H1 (cell line): Measurements from ENCODE around the gene USP10. TPM values are rescaled to one million over a fixed set of nuclear protein-coding genes. Genes with fewer than 3 reads are reported as not detected.

Source experiments
- CTCF ChIA-PET: fragments of 300-600 bp; sonication (Branson Sonifier 250); formaldehyde crosslinking; loops from one replicate; lab custom pipeline; 2021; ENCODE audit not compliant: partially characterized antibody; lab: Charles Lee
- POLR2A ChIA-PET: fragments of 300-600 bp; sonication (Branson Sonifier 250); formaldehyde crosslinking; loops from one replicate; lab custom pipeline; 2021; ENCODE audit warnings: inconsistent platforms; ENCODE audit not compliant: partially characterized antibody; lab: Charles Lee
- DNase-seq, 2 experiments: peaks; one replicate each; pipeline versions ENCODE4 v3.0.0 to v3.0.0-alpha.2; 2010 to 2022; ENCODE audit warnings: low spot score in 2 of 2, low read depth in 1 of 2, mixed read lengths in 1 of 2
- FAIRE-seq: peaks from 2 replicates; lab custom pipeline; 2011; peaks lifted over from hg19 to GRCh38; lab: Jason Lieb, UNC
- H2AFZ ChIP-seq: 2 replicates; pipeline ENCODE4 v1.8.1; 2012; ENCODE audit warnings: low read length, inconsistent platforms
- H2AK5ac ChIP-seq: 2 replicates; pipeline ENCODE4 v1.6.1; 2013; ENCODE audit warnings: low read depth, low read length
- H2BK120ac ChIP-seq: replicated peaks from 2 replicates; pipeline ENCODE3; 2013; ENCODE audit warnings: low read depth, low read length, inconsistent platforms
- H2BK12ac ChIP-seq: 2 replicates; pipeline ENCODE4 v1.6.1; 2013; ENCODE audit warnings: low read depth, low read length
- H2BK15ac ChIP-seq: 2 replicates; pipeline ENCODE4 v1.6.1; 2013; ENCODE audit warnings: low read length
- H2BK20ac ChIP-seq: 2 replicates; pipeline ENCODE4 v1.6.1; 2013; ENCODE audit warnings: low read length
- H2BK5ac ChIP-seq: 2 replicates; pipeline ENCODE4 v1.6.1; 2013; ENCODE audit warnings: low read depth, low read length
- H3K14ac ChIP-seq: 2 replicates; pipeline ENCODE4 v1.6.1; 2013; ENCODE audit warnings: inconsistent platforms; ENCODE audit not compliant: insufficient read length
- H3K18ac ChIP-seq: 2 replicates; pipeline ENCODE4 v1.6.1; 2013; ENCODE audit warnings: low read length; ENCODE audit errors: extremely low read depth
- H3K23ac ChIP-seq: 2 replicates; pipeline ENCODE4 v1.6.1; 2013; ENCODE audit warnings: inconsistent platforms; ENCODE audit not compliant: insufficient read length
- H3K23me2 ChIP-seq: 2 replicates; pipeline ENCODE4 v1.6.1; 2013; ENCODE audit warnings: low read depth, low read length
- H3K27ac ChIP-seq: 2 replicates; pipeline ENCODE4 v1.6.1; 2011; ENCODE audit warnings: low read depth, low read length, inconsistent platforms
- H3K27me3 ChIP-seq, 4 experiments: replicated peaks in 1 of 4; 1 replicate in 1 of 4; 2 replicates in 3 of 4; pipeline versions ENCODE4 v1.6.1 to v1.8.1; 2011 to 2013; ENCODE audit warnings: low read length in 3 of 4, mild to moderate bottlenecking in 3 of 4, inconsistent platforms in 2 of 4, mixed read lengths in 2 of 4, moderate library complexity in 1 of 4; ENCODE audit not compliant: control insufficient read depth in 3 of 4, insufficient read depth in 3 of 4; ENCODE audit errors: extremely low read depth in 1 of 4
- H3K36me3 ChIP-seq, 4 experiments: 2 replicates each; pipeline versions ENCODE4 v1.6.1 to v1.8.1; 2011 to 2013; ENCODE audit warnings: mild to moderate bottlenecking in 4 of 4, low read length in 3 of 4, moderate library complexity in 2 of 4, control low read depth in 1 of 4, inconsistent platforms in 1 of 4; ENCODE audit not compliant: insufficient read depth in 4 of 4, control insufficient read depth in 2 of 4
- H3K4ac ChIP-seq: replicated peaks from 2 replicates; pipeline ENCODE3; 2013; ENCODE audit warnings: low read length, low read depth, mixed read lengths, inconsistent platforms; ENCODE audit not compliant: insufficient read length
- H3K4me1 ChIP-seq, 4 experiments: replicated peaks in 1 of 4; 1 replicate in 1 of 4; 2 replicates in 3 of 4; pipeline versions ENCODE4 v1.6.1 to v1.8.1; 2011 to 2013; ENCODE audit warnings: low read length in 3 of 4, inconsistent platforms in 2 of 4, mixed read lengths in 1 of 4; ENCODE audit not compliant: insufficient read depth in 4 of 4, control insufficient read depth in 3 of 4
- H3K4me2 ChIP-seq, 2 experiments: 2 replicates each; pipeline versions ENCODE4 v1.6.1 to v1.8.1; 2011 to 2013; ENCODE audit warnings: low read depth in 2 of 2, low read length in 2 of 2, control low read depth in 1 of 2, inconsistent platforms in 1 of 2, mild to moderate bottlenecking in 1 of 2; ENCODE audit not compliant: insufficient read depth in 1 of 2
- H3K4me3 ChIP-seq, 4 experiments: fragments of 200-600, 300-600 bp in 1 of 4; sonication (generic), shearing (Covaris generic), sonication (Bioruptor Twin) in 1 of 4; 2 replicates each; pipeline versions ENCODE4 v1.5.1 to v1.8.1; 2011 to 2016; ENCODE audit warnings: low read length in 4 of 4, low read depth in 3 of 4, control low read depth in 2 of 4, inconsistent platforms in 2 of 4, mild to moderate bottlenecking in 2 of 4, mixed read lengths in 1 of 4, moderate library complexity in 1 of 4; ENCODE audit not compliant: insufficient read depth in 2 of 4; ENCODE audit errors: extremely low read depth in 1 of 4
- H3K56ac ChIP-seq: replicated peaks from 2 replicates; pipeline ENCODE3; 2013; ENCODE audit warnings: low read depth, mild to moderate bottlenecking, mixed read lengths, low read length, inconsistent platforms; ENCODE audit not compliant: insufficient read length
- H3K79me1 ChIP-seq: 2 replicates; pipeline ENCODE4 v1.6.1; 2013; ENCODE audit warnings: low read depth, low read length, control low read depth
- H3K79me2 ChIP-seq, 2 experiments: 2 replicates each; pipeline versions ENCODE4 v1.6.1 to v1.8.1; 2012 to 2013; ENCODE audit warnings: low read length in 2 of 2, mild to moderate bottlenecking in 2 of 2, inconsistent platforms in 1 of 2; ENCODE audit not compliant: insufficient read depth in 2 of 2, control insufficient read depth in 1 of 2
- H3K9ac ChIP-seq, 4 experiments: replicated peaks in 1 of 4; 1 replicate in 1 of 4; 2 replicates in 3 of 4; pipeline versions ENCODE4 v1.6.1 to v1.8.1; 2011 to 2013; ENCODE audit warnings: low read depth in 3 of 4, low read length in 3 of 4, control low read depth in 2 of 4, mild to moderate bottlenecking in 2 of 4, moderate library complexity in 2 of 4, inconsistent platforms in 1 of 4; ENCODE audit errors: extremely low read depth in 1 of 4
- H3K9me3 ChIP-seq, 2 experiments: 2 replicates each; pipeline versions ENCODE4 v1.6.1 to v1.8.1; 2012 to 2013; ENCODE audit warnings: mild to moderate bottlenecking in 2 of 2, moderate library complexity in 2 of 2, control low read depth in 1 of 2, inconsistent platforms in 1 of 2, low read depth in 1 of 2, low read length in 1 of 2, mixed read lengths in 1 of 2; ENCODE audit not compliant: insufficient read depth in 2 of 2
- H4K20me1 ChIP-seq, 2 experiments: replicated peaks in 1 of 2; 2 replicates each; pipeline versions ENCODE3 to v1.8.1; 2011 to 2013; ENCODE audit warnings: inconsistent platforms in 2 of 2, low read length in 2 of 2, mild to moderate bottlenecking in 1 of 2; ENCODE audit not compliant: insufficient read depth in 2 of 2, control insufficient read depth in 1 of 2
- H4K5ac ChIP-seq: 2 replicates; pipeline ENCODE4 v1.6.1; 2013; ENCODE audit warnings: low read length, low read depth, mixed read lengths, inconsistent platforms; ENCODE audit not compliant: insufficient read length
- H4K8ac ChIP-seq: 2 replicates; pipeline ENCODE4 v1.8.0; 2013; ENCODE audit warnings: mild to moderate bottlenecking, moderate library complexity, low read length, inconsistent platforms; ENCODE audit not compliant: insufficient read depth; ENCODE audit errors: extremely low read depth
- H4K91ac ChIP-seq: replicated peaks from 2 replicates; pipeline ENCODE3; 2013; ENCODE audit warnings: low read length, mixed read lengths, inconsistent platforms; ENCODE audit not compliant: insufficient read length
- GTF2F1 ChIP-seq: IDR thresholded peaks from 2 replicates; pipeline ENCODE4 v1.6.1; 2012; ENCODE audit warnings: low read depth, low read length, improper control_type of control experiment, borderline replicate concordance
- WGBS, 2 experiments: shearing (Covaris generic) in 1 of 2; methylation state at CpG; one replicate each; pipeline versions ENCODE4 v1.1.6 to v1.1.7; 2013 to 2015; ENCODE audit warnings: low lambda C conversion rate in 2 of 2, mixed read lengths in 2 of 2, inconsistent platforms in 1 of 2, low coverage in 1 of 2, missing lambda C conversion rate in 1 of 2; ENCODE audit not compliant: insufficient replicate concordance in 2 of 2, insufficient coverage in 1 of 2, insufficient read length in 1 of 2; ENCODE audit errors: extremely low coverage in 1 of 2, missing lambda C conversion rate in 1 of 2; 5-methylcytosine and 5-hydroxymethylcytosine counted together
- polyA plus RNA-seq, 7 experiments: library from polyadenylated mRNA; depleted of rRNA in 3 of 7; stranded (reverse) in 5 of 7; unstranded in 2 of 7; fragments of >200 nt in 5 of 7; fragments of 200-250 nt in 2 of 7; gene quantifications; 1 replicate in 5 of 7; 2 replicates in 1 of 7; 4 replicates in 1 of 7; pipeline versions ENCODE4 v1.2.1 to v1.2.3, GENCODE V29; 2011 to 2013; ENCODE audit warnings: missing spikeins in 2 of 7, mixed read lengths in 2 of 7
- total RNA-seq: library from RNA; stranded (reverse); fragmentation: NEBNext Ultra II Directional; extraction: Animal tissue kit (Norgen Biotek cat#: 25700); gene quantifications from 2 replicates; pipeline ENCODE4 v1.2.1, GENCODE V29; 2021

Gene USP10
- total and polyA plus RNA-seq, 2 of the 8 experiments (the other 6 are each of a cell fraction or from before 2014, with no cell fraction given): 171 to 195 TPM

GRCh38 chr16:84680843-84681629, 18.8 kb upstream of the USP10 start:
- POLR2A ChIA-PET: interaction anchor here (0.8 to 1.2 kb wide), 2 partner anchors 20 to 44 kb away, joined by 3 read pairs; no protein-coding TSS in a partner anchor
- no peak for TF ChIP-seq GTF2F1

More at GRCh38 chr16:84680843-84681629, 18.8 kb upstream of the USP10 start:
- Histone ChIP-seq H4K91ac (no peak overlapping the region), H2BK5ac (no peak overlapping the region), H3K79me2 (no peaks in the 10 kb centered on the region), H3K4me2 (no peak overlapping the region), H3K9ac (no peak overlapping the region), H3K4me1 (peaks cover 0 to 19% (median 8%) of the 10 kb centered on the region in 4 experiments; a peak in 5 of 7 replicates), H3K36me3 (no peaks in the 10 kb centered on the region), H3K27me3 (no peaks in the 10 kb centered on the region; a peak in 1 of 7 replicates), H2AFZ (no peak overlapping the region), H3K79me1 (no peaks in the 10 kb centered on the region), H4K20me1 (no peaks in the 10 kb centered on the region), H2BK120ac (no peak overlapping the region), H2BK12ac (no peak overlapping the region), H3K14ac (no peak overlapping the region), H3K18ac (no peak overlapping the region), H3K4ac (no peak overlapping the region), H4K8ac (no peak overlapping the region), H3K4me3 (no peak overlapping the region), H2BK15ac (no peak overlapping the region), H3K23me2 (no peaks in the 10 kb centered on the region), H3K27ac (no peak overlapping the region), H2AK5ac (no peak overlapping the region), H2BK20ac (no peak overlapping the region), H3K23ac (no peak overlapping the region), H4K5ac (no peak overlapping the region), H3K9me3 (no peaks in the 10 kb centered on the region), H3K56ac (no peak overlapping the region)
- 94% methylated on average over 4 of the region's 4 CpGs; no CpG with 5 or more reads in 1 of the 2 experiments for WGBS, 2 experiments
- CTCF ChIA-PET: interaction anchor here (0.7 to 2.6 kb wide), 4 partner anchors 9 to 57 kb away, joined by 3 to 27 read pairs (median 3); no protein-coding TSS in a partner anchor
- FAIRE-seq (no peak), DNase-seq (no peak)
